Measurements from ENCODE around the gene ST6GALNAC1.

DNA sequence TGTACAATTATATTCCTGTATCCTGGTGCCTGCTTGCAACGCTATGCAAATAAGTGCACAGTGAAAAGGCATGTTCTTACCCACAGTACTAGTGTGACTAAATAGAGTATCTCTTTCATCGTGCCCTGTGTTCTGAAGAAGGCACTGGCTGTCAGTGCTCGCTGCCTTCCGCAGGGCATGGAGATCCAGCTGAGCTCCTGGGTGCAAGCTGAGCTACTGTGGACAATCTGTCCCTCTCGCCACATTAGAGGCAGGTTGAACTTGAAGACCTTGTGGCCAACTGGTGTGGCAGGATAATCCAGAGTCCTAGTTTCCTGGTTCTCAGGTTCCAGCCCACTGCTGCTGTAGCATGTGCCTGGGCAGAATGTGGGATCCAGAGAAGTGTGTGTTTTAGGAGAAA lies 1.9 kb upstream of the ST6GALNAC1 start:
- TF ChIP-seq, protein P1, sequence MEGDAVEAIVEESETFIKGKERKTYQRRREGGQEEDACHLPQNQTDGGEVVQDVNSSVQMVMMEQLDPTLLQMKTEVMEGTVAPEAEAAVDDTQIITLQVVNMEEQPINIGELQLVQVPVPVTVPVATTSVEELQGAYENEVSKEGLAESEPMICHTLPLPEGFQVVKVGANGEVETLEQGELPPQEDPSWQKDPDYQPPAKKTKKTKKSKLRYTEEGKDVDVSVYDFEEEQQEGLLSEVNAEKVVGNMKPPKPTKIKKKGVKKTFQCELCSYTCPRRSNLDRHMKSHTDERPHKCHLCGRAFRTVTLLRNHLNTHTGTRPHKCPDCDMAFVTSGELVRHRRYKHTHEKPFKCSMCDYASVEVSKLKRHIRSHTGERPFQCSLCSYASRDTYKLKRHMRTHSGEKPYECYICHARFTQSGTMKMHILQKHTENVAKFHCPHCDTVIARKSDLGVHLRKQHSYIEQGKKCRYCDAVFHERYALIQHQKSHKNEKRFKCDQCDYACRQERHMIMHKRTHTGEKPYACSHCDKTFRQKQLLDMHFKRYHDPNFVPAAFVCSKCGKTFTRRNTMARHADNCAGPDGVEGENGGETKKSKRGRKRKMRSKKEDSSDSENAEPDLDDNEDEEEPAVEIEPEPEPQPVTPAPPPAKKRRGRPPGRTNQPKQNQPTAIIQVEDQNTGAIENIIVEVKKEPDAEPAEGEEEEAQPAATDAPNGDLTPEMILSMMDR (optimal IDR thresholded peaks at IDR 0.05 in 1 of 3, IDR thresholded peaks at IDR 0.05 in 1 of 3, conservative IDR thresholded peaks at IDR 0.05 in 1 of 3; ENCODE audit: extremely low read depth in 1 of 3, insufficient read depth in 2 of 3, low read length in 3 of 3) = no peak
- TF ChIP-seq EZH2 (IDR thresholded peaks at IDR 0.05; ENCODE audit: low read length) = no peak
